RWPE2 (cell line): ENCODE results near the gene PECR.
"Not testable (repeated sequence)": the region's sequence is repeated elsewhere in the genome, so short reads cannot be mapped to it uniquely, and the experiment has no call there.

Source experiments
- ATAC-seq: fragments of 200-7000 bp; cut with Tn5 transposase; 3 replicates; pipeline ENCODE4 v1.9.1; 2021; ENCODE audit warnings: low read depth
- DNase-seq: peaks from one replicate; pipeline ENCODE4 v3.0.0-alpha.2; 2020; ENCODE audit warnings: low spot score
- H3K27ac ChIP-seq: fragments of 450-650 bp; 2 replicates; pipeline ENCODE4 v1.5.1; 2017; ENCODE audit warnings: mild to moderate bottlenecking; ENCODE audit not compliant: poor library complexity, severe bottlenecking
- H3K27me3 ChIP-seq: fragments of 250-450 bp; sonication (Bioruptor Pico); 2 replicates; pipeline ENCODE4 v1.5.1; 2021; ENCODE audit warnings: mild to moderate bottlenecking, moderate library complexity; ENCODE audit not compliant: insufficient read depth, poor library complexity, severe bottlenecking
- H3K36me3 ChIP-seq: fragments of 250-450 bp; sonication (Bioruptor Pico); 2 replicates; pipeline ENCODE4 v1.5.1; 2020; ENCODE audit warnings: low read depth, mild to moderate bottlenecking, moderate library complexity
- H3K4me1 ChIP-seq: fragments of 250-450 bp; sonication (Bioruptor Pico); 2 replicates; pipeline ENCODE4 v1.5.1; 2021; ENCODE audit warnings: mild to moderate bottlenecking, moderate library complexity; ENCODE audit not compliant: insufficient read depth, poor library complexity, severe bottlenecking
- H3K4me3 ChIP-seq: fragments of 250-450 bp; sonication (Bioruptor Pico); 2 replicates; pipeline ENCODE4 v1.5.1; 2021; ENCODE audit warnings: mild to moderate bottlenecking, moderate library complexity; ENCODE audit not compliant: severe bottlenecking
- H3K9me3 ChIP-seq: fragments of 250-450 bp; sonication (Bioruptor Pico); 2 replicates; pipeline ENCODE4 v1.5.1; 2021; ENCODE audit warnings: mild to moderate bottlenecking, moderate library complexity; ENCODE audit not compliant: severe bottlenecking
- CTCF ChIP-seq: fragments of 450-650 bp; IDR thresholded peaks from one replicate; pipeline ENCODE4 v1.5.1; 2017; ENCODE audit warnings: mild to moderate bottlenecking, moderate library complexity; ENCODE audit not compliant: poor library complexity, severe bottlenecking

The PECR gene

GRCh38 chr2:216013080-216013909 lies 68.3 kb downstream of the PECR start, which contains the start of gene MREG:
TSS of gene MREG (minus strand) at chr2:216013551. CDS start at chr2:216013327, 224 bp downstream.
- H3K36me3 ChIP-seq = no peaks in the 10 kb centered on the region
- peak; percentile 88 for TF ChIP-seq CTCF
- peaks cover 17% of the 10 kb centered on the region for H3K4me1 ChIP-seq
- DNase-seq (peak; percentile 80), ATAC-seq (peak; percentile 62)
- peak within 1 kb of the TSS; percentile 86 for H3K27ac ChIP-seq
- peak within 1 kb of the TSS; percentile 87 for H3K4me3 ChIP-seq
- H3K9me3 ChIP-seq = no peaks in the 10 kb centered on the region
- H3K27me3 ChIP-seq = no peaks in the 10 kb centered on the region

GRCh38 chr2:216012830-216013079 lies 68.9 kb downstream of the PECR start:
- Histone ChIP-seq H3K9me3 (no peaks in the 10 kb centered on the region), H3K27me3 (no peaks in the 10 kb centered on the region), H3K4me3 (peak overlapping the region; percentile 87), H3K4me1 (peaks cover 17% of the 10 kb centered on the region), H3K27ac (peak overlapping the region; percentile 86), H3K36me3 (no peaks in the 10 kb centered on the region)
- DNase-seq = no peak
- no peak for TF ChIP-seq CTCF
- ATAC-seq = no peak

- peak overlapping the region; percentile 86 for H3K27ac ChIP-seq
Measured at GRCh38 chr2:216012133-216012829, 69.3 kb downstream of the PECR start.

GRCh38 chr2:216009215-216009614 lies 72.4 kb downstream of the PECR start:
- not testable (repeated sequence) for H3K9me3 ChIP-seq, H3K27me3 ChIP-seq, H3K36me3 ChIP-seq, H3K4me3 ChIP-seq, H3K27ac ChIP-seq, ATAC-seq, DNase-seq
- peaks cover 42% of the 10 kb centered on the region for H3K4me1 ChIP-seq

More at GRCh38 chr2:216012133-216012829, 69.3 kb downstream of the PECR start:
- no peak for TF ChIP-seq CTCF
- peaks cover 16% of the 10 kb centered on the region for H3K4me1 ChIP-seq
- no peaks in the 10 kb centered on the region for H3K9me3 ChIP-seq
- no peaks in the 10 kb centered on the region for H3K27me3 ChIP-seq
- ATAC-seq = peak; percentile 70
- no peaks in the 10 kb centered on the region for H3K36me3 ChIP-seq
- no peak for DNase-seq
- peak overlapping the region; percentile 87 for H3K4me3 ChIP-seq

GRCh38 chr2:216008387-216008786 lies 73.2 kb downstream of the PECR start:
- TF ChIP-seq CTCF = no peak

More at GRCh38 chr2:216008387-216008786, 73.2 kb downstream of the PECR start:
- Histone ChIP-seq H3K4me1 (peaks cover 36% of the 10 kb centered on the region), H3K9me3 (no peaks in the 10 kb centered on the region), H3K36me3 (no peaks in the 10 kb centered on the region), H3K27ac (peak overlapping the region; percentile 95), H3K27me3 (no peaks in the 10 kb centered on the region), H3K4me3 (no peak overlapping the region)
- ATAC-seq (no peak), DNase-seq (no peak)
